HG03066 (cell line): Measurements from ENCODE around the gene FBXW11.
A peak's percentile ranks its signal among the peaks of the same experiment; 100 is the strongest.
"Not testable (repeated sequence)": the region's sequence is repeated elsewhere in the genome, so short reads cannot be mapped to it uniquely, and the experiment has no call there.

Experiments
- ATAC-seq: cut with Tn5 transposase; IDR thresholded peaks from one replicate; pipeline ENCODE4 v1.9.1; 2021; ENCODE audit warnings: low read depth; ENCODE audit not compliant: unreplicated experiment

FBXW11 gene

GRCh38 chr5:172020110-172020786, 13.8 kb upstream of the FBXW11 start:
- not testable (repeated sequence) for ATAC-seq

GRCh38 chr5:172015346-172015745, 8.9 kb upstream of the FBXW11 start:
- ATAC-seq: no peak

- no peak for ATAC-seq
Measured at GRCh38 chr5:172010278-172010677, 3.8 kb upstream of the FBXW11 start.

DNA sequence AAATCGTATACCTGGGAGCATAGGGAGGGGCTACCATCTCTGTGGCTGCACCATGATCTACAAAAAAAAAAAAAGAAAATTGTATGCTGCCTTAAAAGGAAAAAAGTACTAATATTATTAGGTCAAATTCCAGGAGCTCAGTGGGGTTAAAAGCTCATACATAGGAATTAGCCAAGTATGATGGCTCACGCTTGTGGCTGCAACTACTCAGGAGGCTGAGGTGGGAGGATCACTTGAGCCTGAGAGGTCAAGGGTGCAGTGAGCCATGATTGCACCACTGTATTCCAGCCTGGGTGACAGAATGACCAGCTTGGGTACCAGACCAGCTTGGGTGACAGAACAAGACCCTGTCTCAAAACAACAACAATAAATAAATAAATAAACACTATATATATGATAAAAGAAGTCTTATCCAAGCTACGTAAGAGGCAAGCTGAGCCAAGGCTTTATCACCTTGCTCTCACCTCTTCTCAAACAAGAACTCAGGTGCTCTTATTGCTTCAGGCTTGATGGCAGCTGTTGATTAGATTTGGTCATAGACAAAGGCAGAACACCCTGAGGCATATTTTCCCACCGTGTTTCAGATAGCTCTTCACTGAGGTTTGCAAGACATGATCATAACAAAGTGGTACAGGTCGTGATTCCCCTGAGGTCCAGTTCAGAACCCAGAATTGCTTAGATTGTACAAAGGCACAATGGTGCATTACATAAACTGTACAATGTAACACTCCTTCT, 3.3 kb upstream of the FBXW11 start:
- no peak for ATAC-seq

DNA sequence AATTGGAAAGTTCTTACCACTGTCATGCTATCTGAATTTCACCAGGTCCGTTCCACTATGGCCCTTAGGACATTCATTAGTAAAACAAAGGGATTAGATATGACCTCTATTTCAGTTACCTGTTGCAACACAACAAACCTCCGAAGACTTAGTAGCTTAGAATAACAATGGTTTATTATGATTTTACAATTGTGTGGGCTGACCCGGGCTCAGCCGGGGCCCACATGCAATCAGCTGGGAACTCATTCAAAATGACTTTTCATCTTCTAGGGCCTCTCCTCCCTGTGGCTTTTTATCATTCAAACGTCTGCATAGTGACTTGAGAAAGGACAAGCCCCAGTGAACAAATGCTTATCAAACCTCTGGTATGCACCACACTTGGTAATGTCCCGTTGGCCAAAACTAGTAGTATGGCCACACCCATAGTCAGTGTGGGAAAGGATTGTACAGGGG, 2.3 kb upstream of the FBXW11 start:
- no peak for ATAC-seq

- ATAC-seq: no peak
Measured at GRCh38 chr5:172008111-172008455, 1.6 kb upstream of the FBXW11 start.

GRCh38 chr5:172007175-172008110, 1.0 kb upstream of the FBXW11 start:
- ATAC-seq: peak; percentile 0

DNA sequence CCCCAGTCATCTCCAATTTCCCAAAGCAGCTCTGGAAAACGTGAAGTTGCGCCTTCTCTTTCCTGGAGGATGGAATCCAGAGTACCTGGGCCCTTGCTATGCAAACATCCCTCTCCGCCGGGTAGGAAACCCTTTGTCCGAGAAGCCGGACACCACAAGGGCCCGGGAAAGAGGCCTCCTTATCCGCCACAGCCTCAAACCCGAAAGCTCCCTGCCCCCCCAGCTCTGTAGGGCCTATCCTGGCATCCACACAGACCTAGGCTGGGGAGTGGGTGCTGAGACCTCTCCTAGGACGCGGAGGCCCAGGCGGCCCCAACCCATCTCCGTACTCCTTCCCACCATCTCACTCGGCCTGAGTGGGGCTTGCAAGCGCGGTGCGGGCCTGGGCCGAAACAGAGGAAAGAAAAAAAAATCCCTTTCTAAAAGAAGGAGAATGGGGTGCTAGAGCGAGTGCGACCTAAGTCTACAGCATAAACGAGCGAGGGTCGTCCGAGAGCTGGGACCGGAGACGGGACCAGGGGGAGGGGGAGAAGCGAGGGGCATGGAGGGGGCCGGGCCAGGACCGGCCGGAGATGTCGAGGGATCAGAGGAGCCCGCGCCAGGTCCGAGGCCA, 624 bp downstream of the FBXW11 start:
- ATAC-seq: peak; percentile 9

DNA sequence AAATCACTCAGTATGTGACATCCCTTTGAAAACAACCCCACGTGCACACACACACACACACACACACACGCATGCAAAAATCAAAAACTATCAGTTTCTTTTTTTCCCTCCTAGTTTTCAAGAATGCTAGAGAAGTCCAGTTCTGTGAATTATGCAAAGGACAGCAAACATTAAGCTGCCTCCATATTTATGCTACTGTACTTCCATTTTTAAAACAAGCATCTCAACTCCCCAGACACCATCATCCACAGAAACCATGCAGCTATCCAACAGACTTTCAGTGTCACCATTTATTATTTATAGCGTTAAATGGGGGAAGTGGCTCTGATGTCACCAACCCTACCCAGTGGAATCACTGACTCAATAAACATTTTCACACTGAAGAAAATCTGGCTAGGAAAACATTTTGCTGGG, 1.6 kb downstream of the FBXW11 start:
- ATAC-seq: no peak

DNA sequence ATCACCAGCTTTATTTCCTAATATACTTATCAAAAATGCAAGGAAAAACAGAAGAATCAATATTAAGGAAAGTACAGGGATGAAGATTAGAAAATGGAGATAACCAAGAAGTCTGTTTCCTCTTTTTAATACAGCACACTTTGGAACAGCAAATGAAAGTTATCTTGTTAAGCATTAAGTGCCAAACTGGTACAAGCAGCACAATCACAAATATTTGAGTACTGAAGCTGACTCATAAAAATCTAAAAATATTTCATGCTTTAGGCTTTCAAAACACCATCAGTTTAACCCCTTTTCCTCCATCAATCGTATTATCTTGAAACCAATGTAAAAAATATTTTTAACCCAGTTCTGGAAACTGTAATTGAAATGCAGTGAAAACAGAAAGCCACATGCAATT, 2.7 kb downstream of the FBXW11 start:
- ATAC-seq: no peak

GRCh38 chr5:172002840-172003512, 3.5 kb downstream of the FBXW11 start:
- no peak for ATAC-seq

- ATAC-seq: no peak
Measured at GRCh38 chr5:172002310-172002709, 4.1 kb downstream of the FBXW11 start.

- peak; percentile 45 for ATAC-seq
Measured at GRCh38 chr5:171999877-172000276, 6.6 kb downstream of the FBXW11 start.

- no peak for ATAC-seq
Measured at GRCh38 chr5:171999100-171999499, 7.3 kb downstream of the FBXW11 start.

DNA sequence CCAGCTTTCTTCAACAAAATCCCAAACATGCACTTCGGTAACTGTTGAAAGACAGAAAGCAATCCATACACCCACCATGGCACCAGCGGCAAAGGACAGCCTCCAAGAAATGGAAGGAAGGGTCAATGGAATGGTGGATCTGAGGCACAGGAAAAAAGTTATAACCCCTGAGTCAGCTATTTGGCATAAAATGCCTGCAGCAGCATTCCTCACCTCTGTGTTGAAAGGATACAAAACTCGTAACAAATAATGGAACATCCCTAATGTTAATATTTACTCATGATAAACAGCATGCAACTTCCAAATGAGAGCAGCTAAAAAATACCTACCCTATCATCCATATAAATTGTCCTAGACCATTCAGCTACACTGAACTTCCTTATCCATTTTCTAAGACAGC, 9.4 kb downstream of the FBXW11 start:
- ATAC-seq: no peak

- no peak for ATAC-seq
Measured at GRCh38 chr5:171992813-171993212, 13.6 kb downstream of the FBXW11 start.

DNA sequence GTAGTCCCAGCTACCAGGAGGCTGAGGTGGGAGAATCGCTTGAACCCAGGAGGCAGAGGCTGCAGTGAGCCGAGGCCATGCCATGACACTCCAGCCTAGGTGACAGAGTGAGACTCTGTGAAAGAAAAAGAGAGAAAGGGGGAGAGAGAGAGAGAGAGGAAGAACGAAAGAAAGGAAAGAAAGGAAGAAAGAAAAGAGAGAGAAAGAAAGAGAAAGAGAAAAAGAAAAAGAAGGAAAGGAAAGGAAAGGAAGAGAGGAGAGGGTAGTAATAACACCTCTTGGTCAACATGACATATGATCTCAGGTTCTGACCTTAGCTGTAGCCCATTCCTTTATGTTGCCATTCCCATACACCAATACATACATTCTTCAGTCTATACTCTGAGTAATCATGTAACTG, 14.1 kb downstream of the FBXW11 start:
- ATAC-seq: no peak

DNA sequence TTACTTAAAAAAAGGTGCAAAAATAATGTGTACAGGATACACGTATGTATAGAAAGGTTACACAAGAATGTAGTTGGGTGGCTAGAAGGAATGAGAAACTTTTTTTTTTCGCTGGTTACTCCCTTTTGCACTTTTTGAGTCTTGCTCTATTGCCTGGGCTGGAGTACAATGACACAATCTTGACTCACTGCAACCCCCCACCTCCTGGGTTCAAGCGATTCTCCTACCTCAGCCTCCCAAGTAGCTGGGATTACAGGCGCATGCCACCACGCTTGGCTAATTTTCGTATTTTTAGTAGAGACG, 15.8 kb downstream of the FBXW11 start:
- no peak for ATAC-seq

GRCh38 chr5:171989946-171990712, 16.3 kb downstream of the FBXW11 start:
- no peak for ATAC-seq

DNA sequence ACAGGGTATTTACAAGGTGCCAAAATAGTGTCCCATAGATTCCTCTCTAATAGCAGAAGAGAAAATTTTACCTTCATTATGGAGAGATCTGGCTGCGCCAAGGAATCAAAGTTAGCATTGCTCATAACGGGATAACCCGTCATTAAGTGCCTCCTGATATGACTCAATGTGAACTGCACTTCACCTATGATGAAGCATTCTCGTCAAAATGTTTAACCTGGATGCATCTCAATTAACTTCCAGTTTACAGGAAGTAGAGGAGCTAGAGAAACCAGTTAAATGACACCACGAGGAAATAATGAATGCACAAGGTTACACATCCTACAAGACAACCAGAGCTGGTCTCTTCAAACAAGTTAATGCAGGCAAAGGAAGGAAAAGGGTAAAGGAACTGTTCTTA, 17.2 kb downstream of the FBXW11 start:
- ATAC-seq: peak; percentile 48
